Measurements from ENCODE around the gene CBY3. TPM values are rescaled to one million over a fixed set of nuclear protein-coding genes. Genes with fewer than 3 reads are reported as not detected.
A peak's percentile ranks its signal among the peaks of the same experiment; 100 is the strongest.

Gene CBY3
- total RNA-seq, result 0.19 TPM
- 0.07 TPM for polyA plus RNA-seq
- long read RNA-seq, donor 1, result 0 reads
- long read RNA-seq, donor 2, result 0 reads
- long read RNA-seq, donor 3, result 0 reads
- long read RNA-seq, donor 4, result 0 reads
- long read RNA-seq, donor 5, result 0 reads
- long read RNA-seq, donor 6, result 0 reads
- long read RNA-seq, donor 7, partial matches to known transcripts, result 84 of 143 reads
- long read RNA-seq, donor 7, other reads (novel, unspliced or antisense), result 59 of 143 reads
- long read RNA-seq, donor 8, result 0 reads
- long read RNA-seq, donor 9, result 0 reads
- long read RNA-seq, donor 10, result 0 reads

DNA sequence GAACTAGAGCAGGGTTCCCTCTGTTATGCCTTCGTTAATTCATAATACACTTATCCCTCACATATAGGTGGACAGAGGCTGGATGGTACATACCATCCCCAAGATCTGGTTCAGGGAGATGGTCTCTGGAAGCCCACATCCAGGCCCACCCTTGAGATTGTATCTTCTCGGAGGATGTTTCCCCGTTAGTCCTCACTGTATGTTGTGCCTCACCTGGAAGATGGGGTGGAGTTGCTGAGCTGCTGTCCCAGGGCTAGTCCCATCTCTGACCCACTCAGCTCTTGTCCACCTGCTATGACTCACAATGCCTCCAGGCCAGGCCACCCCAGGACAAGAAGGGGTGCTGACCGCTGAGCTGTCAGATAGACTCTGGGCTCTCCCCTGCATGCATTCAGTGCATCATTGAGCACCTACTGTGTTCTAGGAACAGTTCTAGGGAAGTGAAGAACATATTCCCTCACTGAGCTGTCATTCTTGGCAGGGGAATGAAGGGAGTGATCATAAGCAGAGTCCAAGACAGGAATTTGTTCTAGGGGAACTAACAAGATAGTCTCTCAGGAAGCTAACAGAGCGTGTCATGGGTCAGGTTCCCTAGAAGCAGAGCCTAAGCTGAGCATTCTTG, at the start of gene CBY3:
Gene CBY3, minus strand, starts transcription at position 255 of the 622 bp plus-strand sequence. Its CDS starts 116 bp downstream, at position 139.
- no peaks in the 10 kb centered on the region for H3K27me3 ChIP-seq (ENCODE audit: control insufficient read depth in 2 of 2, insufficient read depth in 1 of 2, low read length in 1 of 2)
- peaks cover 2 to 22% of the 10 kb centered on the region in 2 donors for H3K4me1 ChIP-seq (ENCODE audit: control insufficient read depth in 2 of 2, insufficient read depth in 2 of 2, low read length in 2 of 2)
- H3K36me3 ChIP-seq (ENCODE audit: control insufficient read depth in 2 of 2, insufficient read depth in 2 of 2, low read length in 1 of 2), result no peaks in the 10 kb centered on the region
- H3K27ac ChIP-seq (ENCODE audit: low read depth in 1 of 2, low read length in 1 of 2), result no peak within 1 kb of the TSS
- no peaks in the 10 kb centered on the region for H3K9me3 ChIP-seq (ENCODE audit: control insufficient read depth in 2 of 2, insufficient read depth in 1 of 2, low read length in 1 of 2)
- WGBS, result 95% methylated on average over 5 of the region's 5 CpGs
- no peak within 1 kb of the TSS for H3K4me3 ChIP-seq (ENCODE audit: low read length in 2 of 2)
- no peak for DNase-seq (ENCODE audit: low read depth in 6 of 9, low spot score in 9 of 9)

DNA sequence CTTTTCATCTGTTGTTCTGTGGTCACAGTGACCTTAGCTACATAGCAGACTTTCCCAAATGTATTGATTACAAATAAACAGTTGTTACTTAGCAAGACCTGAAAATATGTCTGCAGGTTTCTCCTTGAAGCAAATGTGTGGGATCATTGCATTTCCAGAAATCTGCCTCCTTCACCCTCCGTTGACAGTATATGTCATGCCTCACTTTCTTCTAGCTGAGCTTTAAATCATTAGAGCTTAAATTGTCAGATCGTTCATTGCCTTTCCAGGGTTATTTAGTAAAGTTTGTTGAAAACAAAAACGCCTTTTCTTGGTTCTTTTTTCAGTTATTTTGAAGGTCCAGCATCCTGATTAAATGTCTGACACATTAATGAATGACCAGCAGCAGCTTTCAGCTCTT, 49.5 kb upstream of the CBY3 start:
- H3K9me3 ChIP-seq (ENCODE audit: control insufficient read depth in 2 of 2, insufficient read depth in 1 of 2, low read length in 1 of 2), result no peaks in the 10 kb centered on the region
- no peak for DNase-seq (ENCODE audit: low read depth in 6 of 9, low spot score in 9 of 9)
- H3K4me3 ChIP-seq (ENCODE audit: low read length in 2 of 2), result no peak overlapping the region
- peaks cover 8 to 14% of the 10 kb centered on the region in 2 donors for H3K4me1 ChIP-seq (ENCODE audit: control insufficient read depth in 2 of 2, insufficient read depth in 2 of 2, low read length in 2 of 2)
- WGBS, result 97% methylated on average over 3 of the region's 3 CpGs
- no peaks in the 10 kb centered on the region for H3K27me3 ChIP-seq (ENCODE audit: control insufficient read depth in 2 of 2, insufficient read depth in 1 of 2, low read length in 1 of 2)
- peaks cover 23 to 50% of the 10 kb centered on the region in 2 donors for H3K36me3 ChIP-seq (ENCODE audit: control insufficient read depth in 2 of 2, insufficient read depth in 2 of 2, low read length in 1 of 2)
- no peak overlapping the region for H3K27ac ChIP-seq (ENCODE audit: low read depth in 1 of 2, low read length in 1 of 2)

DNA sequence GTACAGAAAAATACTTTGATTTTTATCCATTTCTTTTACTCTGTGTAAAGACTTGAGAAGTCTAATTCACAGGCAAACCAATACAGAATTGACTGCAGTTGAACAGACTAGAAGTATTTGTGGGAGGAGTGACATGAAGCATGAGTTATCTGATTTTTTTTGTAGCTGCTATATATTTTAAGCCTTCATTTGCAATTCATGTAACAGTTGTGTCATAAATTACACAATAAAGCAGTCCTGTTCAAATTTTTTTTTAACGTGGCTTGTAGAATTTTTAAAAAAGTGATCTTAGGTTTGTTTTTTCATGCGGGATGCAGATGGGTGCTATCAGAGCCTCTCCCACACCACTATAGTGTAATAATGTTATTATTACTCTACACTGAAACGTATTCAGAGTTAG, 48.9 kb upstream of the CBY3 start:
- Histone ChIP-seq H3K27me3 (ENCODE audit: control insufficient read depth in 2 of 2, insufficient read depth in 1 of 2, low read length in 1 of 2) (no peaks in the 10 kb centered on the region), H3K27ac (ENCODE audit: low read depth in 1 of 2, low read length in 1 of 2) (no peak overlapping the region), H3K36me3 (ENCODE audit: control insufficient read depth in 2 of 2, insufficient read depth in 2 of 2, low read length in 1 of 2) (peaks cover 29 to 56% of the 10 kb centered on the region in 2 donors), H3K4me1 (ENCODE audit: control insufficient read depth in 2 of 2, insufficient read depth in 2 of 2, low read length in 2 of 2) (peaks cover 7 to 9% of the 10 kb centered on the region in 2 donors), H3K4me3 (ENCODE audit: low read length in 2 of 2) (no peak overlapping the region), H3K9me3 (ENCODE audit: control insufficient read depth in 2 of 2, insufficient read depth in 1 of 2, low read length in 1 of 2) (no peaks in the 10 kb centered on the region)
- no peak for DNase-seq (ENCODE audit: low read depth in 6 of 9, low spot score in 9 of 9)
- 95% methylated on average over 3 of the region's 3 CpGs for WGBS

DNA sequence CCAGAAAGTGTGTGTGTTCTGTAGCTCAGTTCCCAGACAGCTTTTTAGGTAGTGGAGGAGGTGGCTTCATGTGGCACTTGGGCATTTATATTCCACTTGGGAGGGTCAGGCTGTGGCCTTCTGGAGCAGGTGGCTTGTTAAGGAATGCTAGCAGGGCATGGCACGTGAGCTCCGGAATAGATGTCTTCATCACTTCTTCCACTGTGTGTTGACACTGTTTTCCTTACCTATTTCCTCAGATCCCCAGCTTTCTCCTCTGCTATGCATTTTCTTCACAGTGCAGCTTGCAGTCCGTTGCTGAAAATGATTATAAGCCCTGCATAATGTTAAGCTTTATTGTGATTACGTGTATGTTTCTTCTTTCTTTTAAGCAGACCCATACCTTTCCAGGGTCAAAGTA, 48.5 kb upstream of the CBY3 start:
- no peak overlapping the region for H3K27ac ChIP-seq (ENCODE audit: low read depth in 1 of 2, low read length in 1 of 2)
- WGBS, result 98% methylated on average over 4 of the region's 4 CpGs
- peaks cover 3 to 6% of the 10 kb centered on the region in 2 donors for H3K4me1 ChIP-seq (ENCODE audit: control insufficient read depth in 2 of 2, insufficient read depth in 2 of 2, low read length in 2 of 2)
- no peak overlapping the region for H3K4me3 ChIP-seq (ENCODE audit: low read length in 2 of 2)
- H3K36me3 ChIP-seq (ENCODE audit: control insufficient read depth in 2 of 2, insufficient read depth in 2 of 2, low read length in 1 of 2), result peaks cover 33 to 60% of the 10 kb centered on the region in 2 donors
- no peaks in the 10 kb centered on the region for H3K27me3 ChIP-seq (ENCODE audit: control insufficient read depth in 2 of 2, insufficient read depth in 1 of 2, low read length in 1 of 2)
- H3K9me3 ChIP-seq (ENCODE audit: control insufficient read depth in 2 of 2, insufficient read depth in 1 of 2, low read length in 1 of 2), result no peaks in the 10 kb centered on the region
- DNase-seq (ENCODE audit: low read depth in 6 of 9, low spot score in 9 of 9), result no peak

DNA sequence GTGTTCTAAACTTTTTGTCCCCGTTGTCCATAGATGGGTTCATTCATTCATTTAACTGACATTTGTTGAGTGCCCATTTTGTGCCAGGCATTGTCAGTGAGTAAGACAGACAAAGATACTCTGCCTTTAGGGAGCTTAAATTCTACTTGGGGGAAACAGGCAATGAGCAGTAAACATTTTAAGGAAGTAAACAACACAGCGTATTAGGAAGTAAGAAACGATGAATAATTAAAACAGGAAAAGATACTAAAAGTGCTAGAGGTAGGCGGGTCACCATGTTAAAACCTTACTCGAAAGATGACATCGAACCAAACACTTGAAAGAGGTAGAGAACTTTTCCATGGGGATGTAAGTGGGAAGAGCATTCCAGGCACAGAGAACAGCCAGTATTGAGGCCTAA, 46.3 kb upstream of the CBY3 start:
- 96% methylated on average over 6 of the region's 6 CpGs for WGBS
- Histone ChIP-seq H3K27ac (ENCODE audit: low read depth in 1 of 2, low read length in 1 of 2) (no peak overlapping the region), H3K9me3 (ENCODE audit: control insufficient read depth in 2 of 2, insufficient read depth in 1 of 2, low read length in 1 of 2) (no peaks in the 10 kb centered on the region), H3K36me3 (ENCODE audit: control insufficient read depth in 2 of 2, insufficient read depth in 2 of 2, low read length in 1 of 2) (peaks cover 50 to 82% of the 10 kb centered on the region in 2 donors), H3K27me3 (ENCODE audit: control insufficient read depth in 2 of 2, insufficient read depth in 1 of 2, low read length in 1 of 2) (no peaks in the 10 kb centered on the region), H3K4me3 (ENCODE audit: low read length in 2 of 2) (no peak overlapping the region), H3K4me1 (ENCODE audit: control insufficient read depth in 2 of 2, insufficient read depth in 2 of 2, low read length in 2 of 2) (peaks cover 0 to 5% of the 10 kb centered on the region in 2 donors)
- DNase-seq (ENCODE audit: low read depth in 6 of 9, low spot score in 9 of 9), result no peak

DNA sequence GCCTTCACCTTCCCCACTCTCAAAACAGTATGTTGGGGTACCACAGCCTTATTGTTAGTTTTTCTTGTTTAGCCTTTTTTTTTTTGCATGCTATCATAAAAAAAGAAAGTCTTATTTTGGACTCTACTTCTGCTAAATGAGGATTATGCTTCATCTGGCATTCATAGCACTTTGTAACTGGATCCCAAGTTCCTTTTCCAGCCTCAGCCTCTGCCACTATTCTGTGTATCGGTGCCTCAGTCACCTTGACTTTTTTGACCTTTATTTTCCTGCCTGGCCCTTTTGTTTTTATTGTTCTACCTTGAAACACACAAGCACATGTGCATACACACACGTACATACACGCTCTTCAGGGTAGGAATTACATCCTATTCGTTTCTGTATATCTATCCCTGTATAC, 43.3 kb upstream of the CBY3 start:
- peaks cover 71 to 93% of the 10 kb centered on the region in 2 donors for H3K36me3 ChIP-seq (ENCODE audit: control insufficient read depth in 2 of 2, insufficient read depth in 2 of 2, low read length in 1 of 2)
- H3K27ac ChIP-seq (ENCODE audit: low read depth in 1 of 2, low read length in 1 of 2), result no peak overlapping the region
- DNase-seq (ENCODE audit: low read depth in 6 of 9, low spot score in 9 of 9), result no peak
- H3K4me1 ChIP-seq (ENCODE audit: control insufficient read depth in 2 of 2, insufficient read depth in 2 of 2, low read length in 2 of 2), result no peaks in the 10 kb centered on the region
- H3K9me3 ChIP-seq (ENCODE audit: control insufficient read depth in 2 of 2, insufficient read depth in 1 of 2, low read length in 1 of 2), result no peaks in the 10 kb centered on the region
- H3K27me3 ChIP-seq (ENCODE audit: control insufficient read depth in 2 of 2, insufficient read depth in 1 of 2, low read length in 1 of 2), result no peaks in the 10 kb centered on the region
- 97% methylated on average over 4 of the region's 4 CpGs for WGBS
- no peak overlapping the region for H3K4me3 ChIP-seq (ENCODE audit: low read length in 2 of 2)

DNA sequence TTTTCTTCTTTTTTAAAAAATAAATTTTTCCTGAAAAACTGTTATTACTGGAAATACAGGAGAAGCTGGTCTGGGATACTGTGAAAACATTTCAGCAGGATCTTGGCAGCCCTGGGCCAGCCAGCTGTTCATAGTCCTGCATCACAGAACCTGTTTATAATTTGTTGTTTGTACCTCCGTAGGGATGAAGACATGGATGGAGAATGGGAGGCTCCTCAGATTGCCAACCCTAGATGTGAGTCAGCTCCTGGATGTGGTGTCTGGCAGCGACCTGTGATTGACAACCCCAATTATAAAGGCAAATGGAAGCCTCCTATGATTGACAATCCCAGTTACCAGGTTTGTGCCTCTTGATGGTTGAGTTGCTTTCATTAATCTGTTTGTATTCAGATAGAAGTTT, 39.4 kb upstream of the CBY3 start:
- 95% methylated on average over 2 of the region's 2 CpGs for WGBS
- Histone ChIP-seq H3K27me3 (ENCODE audit: control insufficient read depth in 2 of 2, insufficient read depth in 1 of 2, low read length in 1 of 2) (no peaks in the 10 kb centered on the region), H3K4me3 (ENCODE audit: low read length in 2 of 2) (no peak overlapping the region), H3K27ac (ENCODE audit: low read depth in 1 of 2, low read length in 1 of 2) (no peak overlapping the region), H3K4me1 (ENCODE audit: control insufficient read depth in 2 of 2, insufficient read depth in 2 of 2, low read length in 2 of 2) (no peaks in the 10 kb centered on the region), H3K36me3 (ENCODE audit: control insufficient read depth in 2 of 2, insufficient read depth in 2 of 2, low read length in 1 of 2) (peaks cover 76 to 87% of the 10 kb centered on the region in 2 donors), H3K9me3 (ENCODE audit: control insufficient read depth in 2 of 2, insufficient read depth in 1 of 2, low read length in 1 of 2) (no peaks in the 10 kb centered on the region)
- DNase-seq (ENCODE audit: low read depth in 6 of 9, low spot score in 9 of 9), result no peak

DNA sequence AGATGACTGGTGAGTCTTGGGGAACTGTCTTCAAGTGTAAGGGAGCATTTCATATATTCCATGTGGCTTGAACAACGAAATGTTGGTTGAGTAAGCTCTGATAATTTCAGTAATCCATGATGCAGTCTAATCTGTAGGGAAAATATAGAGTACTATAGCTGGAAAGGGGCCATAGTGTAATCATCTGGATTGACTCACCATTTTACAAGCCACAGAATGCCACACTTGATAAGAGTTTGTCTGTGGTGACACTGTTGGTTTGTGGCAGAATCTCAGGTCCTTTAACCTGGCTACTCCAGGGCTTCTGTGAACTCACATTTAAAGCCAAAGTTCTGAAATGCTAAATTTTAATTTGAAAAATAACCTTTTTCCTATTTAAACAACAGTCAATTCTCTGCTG, 35.5 kb upstream of the CBY3 start:
- WGBS, result 97% methylated on average over 1 of the region's 1 CpG

DNA sequence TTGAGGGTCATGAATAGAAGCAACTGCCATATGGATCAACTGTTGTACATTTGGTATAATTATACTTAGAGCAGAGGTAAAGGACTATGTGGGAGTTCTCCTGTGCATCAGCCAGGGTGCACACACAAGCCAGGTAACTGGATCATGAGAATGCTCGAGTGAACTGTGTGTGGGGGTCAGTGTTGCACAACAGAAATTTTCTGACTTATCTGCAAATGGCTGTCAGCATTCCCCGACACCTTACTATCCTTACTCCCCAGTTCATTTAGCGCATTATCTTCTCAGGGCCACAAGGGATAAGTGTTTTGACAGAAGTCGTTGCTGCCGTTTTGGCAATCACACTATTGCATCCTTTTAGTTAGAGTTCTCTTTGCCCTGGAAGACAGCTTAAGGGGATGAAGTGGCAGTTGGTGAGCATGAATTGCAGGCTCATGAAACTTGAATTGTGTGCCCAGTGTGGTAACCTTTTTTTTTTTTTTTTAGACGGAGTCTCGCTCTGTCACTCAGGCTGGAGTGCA, 19.6 kb upstream of the CBY3 start:
- Histone ChIP-seq H3K36me3 (ENCODE audit: control insufficient read depth in 2 of 2, insufficient read depth in 2 of 2, low read length in 1 of 2) (peaks cover 0 to 31% of the 10 kb centered on the region in 2 donors), H3K27me3 (ENCODE audit: control insufficient read depth in 2 of 2, insufficient read depth in 1 of 2, low read length in 1 of 2) (no peaks in the 10 kb centered on the region), H3K4me3 (ENCODE audit: low read length in 2 of 2) (peak overlapping the region; percentile 27 to 94), H3K27ac (ENCODE audit: low read depth in 1 of 2, low read length in 1 of 2) (no peak overlapping the region), H3K4me1 (ENCODE audit: control insufficient read depth in 2 of 2, insufficient read depth in 2 of 2, low read length in 2 of 2) (peaks cover 13 to 24% of the 10 kb centered on the region in 2 donors), H3K9me3 (ENCODE audit: control insufficient read depth in 2 of 2, insufficient read depth in 1 of 2, low read length in 1 of 2) (peaks cover 0 to 4% of the 10 kb centered on the region in 2 donors)
- WGBS, result 75% methylated on average over 7 of the region's 7 CpGs
- DNase-seq (ENCODE audit: low read depth in 6 of 9, low spot score in 9 of 9), result peak in 1 of 9 donors; percentile 12

More for the DNA sequence above, 35.5 kb upstream of the CBY3 start:
- Histone ChIP-seq H3K36me3 (ENCODE audit: control insufficient read depth in 2 of 2, insufficient read depth in 2 of 2, low read length in 1 of 2) (peaks cover 68 to 78% of the 10 kb centered on the region in 2 donors), H3K27ac (ENCODE audit: low read depth in 1 of 2, low read length in 1 of 2) (no peak overlapping the region), H3K4me3 (ENCODE audit: low read length in 2 of 2) (no peak overlapping the region), H3K27me3 (ENCODE audit: control insufficient read depth in 2 of 2, insufficient read depth in 1 of 2, low read length in 1 of 2) (no peaks in the 10 kb centered on the region), H3K4me1 (ENCODE audit: control insufficient read depth in 2 of 2, insufficient read depth in 2 of 2, low read length in 2 of 2) (no peaks in the 10 kb centered on the region), H3K9me3 (ENCODE audit: control insufficient read depth in 2 of 2, insufficient read depth in 1 of 2, low read length in 1 of 2) (no peaks in the 10 kb centered on the region)
- DNase-seq (ENCODE audit: low read depth in 6 of 9, low spot score in 9 of 9), result no peak

Data from thymus (tissue), 14 donors.